GM10266 (cell line): ENCODE measurements around the gene GAS2L3.

Experiments used
- DNase-seq: peaks from one replicate; pipeline ENCODE4 v3.0.0; 2012; ENCODE audit errors: extremely low spot score
- CTCF ChIP-seq: IDR thresholded peaks from 2 replicates; pipeline ENCODE4 v1.5.1; 2012; ENCODE audit warnings: mild to moderate bottlenecking, low read depth; ENCODE audit not compliant: control insufficient read depth, insufficient read depth; ENCODE audit errors: missing control alignments

The GAS2L3 gene

GRCh38 chr12:100643246-100643645 is 69.8 kb downstream of the GAS2L3 start:
- no peak for TF ChIP-seq CTCF
- DNase-seq: no peak

GRCh38 chr12:100646896-100647295 is 73.4 kb downstream of the GAS2L3 start:
- no peak for DNase-seq
- no peak for TF ChIP-seq CTCF

GRCh38 chr12:100651108-100651507 is 77.6 kb downstream of the GAS2L3 start:
- TF ChIP-seq CTCF: no peak
- no peak for DNase-seq

GRCh38 chr12:100651694-100652093 is 78.2 kb downstream of the GAS2L3 start:
- DNase-seq: no peak
- no peak for TF ChIP-seq CTCF

- no peak for DNase-seq
- no peak for TF ChIP-seq CTCF
Observed at GRCh38 chr12:100652488-100652887, 79.0 kb downstream of the GAS2L3 start.

- no peak for DNase-seq
- TF ChIP-seq CTCF: no peak
Observed at GRCh38 chr12:100656141-100656540, 82.7 kb downstream of the GAS2L3 start.

- TF ChIP-seq CTCF: no peak
- no peak for DNase-seq
Observed at GRCh38 chr12:100656856-100657255, 83.4 kb downstream of the GAS2L3 start.
